ENCODE measurements around the gene YTHDC2.

- TF ChIP-seq CTCF (IDR thresholded peaks at IDR 0.05) (no peak), POLR2A (IDR thresholded peaks at IDR 0.05) (no peak)
Measured at GRCh38 chr5:113495422-113495841, 18.1 kb upstream of the YTHDC2 start.
